Measurements from ENCODE around the gene TBXAS1.

GRCh38 chr7:140028311-140028710 is 199.2 kb downstream of the TBXAS1 start:
- TF ChIP-seq CTCF (IDR thresholded peaks at IDR 0.05; ENCODE audit: poor library complexity, severe bottlenecking) = no peak
- TF ChIP-seq, protein P1, sequence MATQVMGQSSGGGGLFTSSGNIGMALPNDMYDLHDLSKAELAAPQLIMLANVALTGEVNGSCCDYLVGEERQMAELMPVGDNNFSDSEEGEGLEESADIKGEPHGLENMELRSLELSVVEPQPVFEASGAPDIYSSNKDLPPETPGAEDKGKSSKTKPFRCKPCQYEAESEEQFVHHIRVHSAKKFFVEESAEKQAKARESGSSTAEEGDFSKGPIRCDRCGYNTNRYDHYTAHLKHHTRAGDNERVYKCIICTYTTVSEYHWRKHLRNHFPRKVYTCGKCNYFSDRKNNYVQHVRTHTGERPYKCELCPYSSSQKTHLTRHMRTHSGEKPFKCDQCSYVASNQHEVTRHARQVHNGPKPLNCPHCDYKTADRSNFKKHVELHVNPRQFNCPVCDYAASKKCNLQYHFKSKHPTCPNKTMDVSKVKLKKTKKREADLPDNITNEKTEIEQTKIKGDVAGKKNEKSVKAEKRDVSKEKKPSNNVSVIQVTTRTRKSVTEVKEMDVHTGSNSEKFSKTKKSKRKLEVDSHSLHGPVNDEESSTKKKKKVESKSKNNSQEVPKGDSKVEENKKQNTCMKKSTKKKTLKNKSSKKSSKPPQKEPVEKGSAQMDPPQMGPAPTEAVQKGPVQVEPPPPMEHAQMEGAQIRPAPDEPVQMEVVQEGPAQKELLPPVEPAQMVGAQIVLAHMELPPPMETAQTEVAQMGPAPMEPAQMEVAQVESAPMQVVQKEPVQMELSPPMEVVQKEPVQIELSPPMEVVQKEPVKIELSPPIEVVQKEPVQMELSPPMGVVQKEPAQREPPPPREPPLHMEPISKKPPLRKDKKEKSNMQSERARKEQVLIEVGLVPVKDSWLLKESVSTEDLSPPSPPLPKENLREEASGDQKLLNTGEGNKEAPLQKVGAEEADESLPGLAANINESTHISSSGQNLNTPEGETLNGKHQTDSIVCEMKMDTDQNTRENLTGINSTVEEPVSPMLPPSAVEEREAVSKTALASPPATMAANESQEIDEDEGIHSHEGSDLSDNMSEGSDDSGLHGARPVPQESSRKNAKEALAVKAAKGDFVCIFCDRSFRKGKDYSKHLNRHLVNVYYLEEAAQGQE (IDR thresholded peaks at IDR 0.05; ENCODE audit: borderline replicate concordance) = no peak

Measured in neural cell (in vitro differentiated cells).